H9 (cell line): Measurements from ENCODE around the gene SRSF4. TPM values are rescaled to one million over a fixed set of nuclear protein-coding genes. Genes with fewer than 3 reads are reported as not detected.

Experiments used
- DNase-seq: peaks from one replicate; pipeline ENCODE4 v3.0.0-alpha.2; 2017
- H2AFZ ChIP-seq: one replicate; pipeline ENCODE4 v1.6.1; 2013; ENCODE audit warnings: mild to moderate bottlenecking, low read length, control low read depth, moderate library complexity
- H2AK5ac ChIP-seq: 2 replicates; pipeline ENCODE4 v1.6.1; 2013; ENCODE audit warnings: low read length, control low read depth, mixed read lengths; ENCODE audit not compliant: insufficient read length
- H2BK120ac ChIP-seq: one replicate; pipeline ENCODE4 v1.6.1; 2013; ENCODE audit warnings: low read depth, mild to moderate bottlenecking, low read length, control low read depth, inconsistent platforms; ENCODE audit not compliant: poor library complexity, severe bottlenecking
- H2BK12ac ChIP-seq: 2 replicates; pipeline ENCODE4 v1.6.1; 2013; ENCODE audit warnings: low read length, control low read depth, mixed read lengths, low read depth; ENCODE audit not compliant: insufficient read length
- H2BK15ac ChIP-seq: 2 replicates; pipeline ENCODE4 v1.6.1; 2013; ENCODE audit warnings: low read depth, low read length, control low read depth
- H2BK20ac ChIP-seq: one replicate; pipeline ENCODE4 v1.6.1; 2013; ENCODE audit warnings: low read depth, mild to moderate bottlenecking, low read length, control low read depth, inconsistent platforms; ENCODE audit not compliant: poor library complexity, severe bottlenecking
- H2BK5ac ChIP-seq: 2 replicates; pipeline ENCODE4 v1.6.1; 2013; ENCODE audit warnings: low read length, control low read depth, mixed read lengths; ENCODE audit not compliant: insufficient read length
- H3K14ac ChIP-seq: 2 replicates; pipeline ENCODE4 v1.6.1; 2013; ENCODE audit warnings: low read length, control low read depth; ENCODE audit not compliant: insufficient read depth
- H3K18ac ChIP-seq: 2 replicates; pipeline ENCODE4 v1.6.1; 2013; ENCODE audit warnings: low read depth, mild to moderate bottlenecking, mixed read lengths, low read length, control low read depth; ENCODE audit not compliant: insufficient read length
- H3K23ac ChIP-seq: 2 replicates; pipeline ENCODE4 v1.6.1; 2013; ENCODE audit warnings: low read length, control low read depth, mixed read lengths, low read depth; ENCODE audit not compliant: insufficient read length
- H3K23me2 ChIP-seq: 2 replicates; pipeline ENCODE4 v1.6.1; 2013; ENCODE audit warnings: low read depth, mild to moderate bottlenecking, mixed read lengths, low read length, control low read depth; ENCODE audit not compliant: insufficient read length, poor library complexity, severe bottlenecking
- H3K27ac ChIP-seq: 2 replicates; pipeline ENCODE4 v1.5.1; 2013; ENCODE audit warnings: low read length, control low read depth, mixed read lengths, low read depth; ENCODE audit not compliant: insufficient read length
- H3K27me3 ChIP-seq: 2 replicates; pipeline ENCODE4 v1.6.1; 2013; ENCODE audit warnings: low read length, control low read depth, inconsistent platforms; ENCODE audit not compliant: insufficient read depth
- H3K4ac ChIP-seq: 2 replicates; pipeline ENCODE4 v1.6.1; 2013; ENCODE audit warnings: low read depth, mild to moderate bottlenecking, control low read depth, inconsistent platforms, low read length, moderate library complexity
- H3K4me1 ChIP-seq: 2 replicates; pipeline ENCODE4 v1.6.1; 2013; ENCODE audit warnings: low read length, control low read depth, inconsistent platforms; ENCODE audit not compliant: insufficient read depth
- H3K4me2 ChIP-seq: 2 replicates; pipeline ENCODE4 v1.6.1; 2013; ENCODE audit warnings: low read length, control low read depth, mixed read lengths; ENCODE audit not compliant: insufficient read length, insufficient read depth
- H3K56ac ChIP-seq: 2 replicates; pipeline ENCODE4 v1.6.1; 2013; ENCODE audit warnings: low read depth, mild to moderate bottlenecking, mixed read lengths, low read length, control low read depth; ENCODE audit not compliant: insufficient read length
- H3K79me1 ChIP-seq: 2 replicates; pipeline ENCODE4 v1.6.1; 2013; ENCODE audit warnings: low read depth, mild to moderate bottlenecking, moderate library complexity, low read length, control low read depth, inconsistent platforms; ENCODE audit not compliant: insufficient read depth, poor library complexity, severe bottlenecking
- H3K79me2 ChIP-seq: 2 replicates; pipeline ENCODE4 v1.6.1; 2013; ENCODE audit warnings: low read length, control low read depth, inconsistent platforms; ENCODE audit not compliant: insufficient read depth
- H3K9ac ChIP-seq: 2 replicates; pipeline ENCODE4 v1.6.1; 2013; ENCODE audit warnings: low read length, control low read depth, mixed read lengths; ENCODE audit not compliant: insufficient read length; ENCODE audit errors: extremely low read depth
- H3K9me3 ChIP-seq: one replicate; pipeline ENCODE4 v1.6.1; 2013; ENCODE audit warnings: low read depth, low read length, inconsistent platforms; ENCODE audit not compliant: control insufficient read depth
- H3T11ph ChIP-seq: one replicate; pipeline ENCODE4 v1.6.1; 2013; ENCODE audit warnings: mild to moderate bottlenecking, low read length, control low read depth, inconsistent platforms
- H4K20me1 ChIP-seq: one replicate; pipeline ENCODE4 v1.6.1; 2013; ENCODE audit not compliant: control insufficient read depth, insufficient read length, insufficient read depth
- H4K5ac ChIP-seq: 2 replicates; pipeline ENCODE4 v1.6.1; 2013; ENCODE audit warnings: low read depth, mild to moderate bottlenecking, mixed read lengths, low read length, control low read depth; ENCODE audit not compliant: insufficient read length
- H4K8ac ChIP-seq: replicated peaks from 2 replicates; pipeline ENCODE4 v1.6.1; 2013; ENCODE audit warnings: low read length, control low read depth, mixed read lengths, low read depth; ENCODE audit not compliant: insufficient read length
- H4K91ac ChIP-seq: 2 replicates; pipeline ENCODE4 v1.6.1; 2013; ENCODE audit warnings: low read depth, mild to moderate bottlenecking, moderate library complexity, mixed read lengths, low read length, control low read depth; ENCODE audit not compliant: insufficient read length
- H3K27ac Mint-ChIP-seq, 3 experiments: 2 replicates in 2 of 3; 3 replicates in 1 of 3; pipeline ENCODE4 v1.8.0; 2020 to 2021; ENCODE audit warnings: mixed read lengths in 3 of 3, mild to moderate bottlenecking in 1 of 3, moderate library complexity in 1 of 3
- H3K27me3 Mint-ChIP-seq: 2 replicates; pipeline ENCODE4 v1.8.0; 2021; ENCODE audit warnings: low read depth, mild to moderate bottlenecking, moderate library complexity, mixed read lengths
- H3K36me3 Mint-ChIP-seq, 3 experiments: 2 replicates in 2 of 3; 3 replicates in 1 of 3; pipeline ENCODE4 v1.8.0; 2020 to 2021; ENCODE audit warnings: low read depth in 3 of 3, mixed read lengths in 3 of 3; ENCODE audit not compliant: insufficient read depth in 1 of 3
- H3K4me1 Mint-ChIP-seq, 2 experiments: 2 replicates each; pipeline ENCODE4 v1.8.0; 2020; ENCODE audit warnings: mixed read lengths in 2 of 2
- H3K4me3 Mint-ChIP-seq, 2 experiments: 2 replicates in 1 of 2; 3 replicates in 1 of 2; pipeline ENCODE4 v1.8.0; 2020 to 2021; ENCODE audit warnings: mild to moderate bottlenecking in 2 of 2, mixed read lengths in 2 of 2, moderate library complexity in 1 of 2
- H3K9me3 Mint-ChIP-seq, 2 experiments: 2 replicates in 1 of 2; 3 replicates in 1 of 2; pipeline ENCODE4 v1.8.0; 2020; ENCODE audit warnings: mild to moderate bottlenecking in 2 of 2, mixed read lengths in 2 of 2, moderate library complexity in 1 of 2
- whole genome bisulfite sequencing: extraction: QIAGEN DNeasy Blood & Tissue Kit; methylation state at CpG from one replicate; pipeline ENCODE4 v1.1.7; 2013; ENCODE audit warnings: missing lambda C conversion rate, low lambda C conversion rate, mixed read lengths; ENCODE audit not compliant: insufficient read length; ENCODE audit errors: extremely low coverage; 5-methylcytosine and 5-hydroxymethylcytosine counted together
- total RNA-seq: library from RNA; stranded (reverse); gene quantifications from 2 replicates; pipeline ENCODE4 v1.2.1, GENCODE V29; 2021
- TF ChIP-seq, protein P1 (sequence below): fragments of 200-600 bp; sonication (generic); conservative IDR thresholded peaks from 3 replicates; pipeline ENCODE4 v1.8.0; 2021; ENCODE audit warnings: antibody characterized with exemption, mild to moderate bottlenecking

The SRSF4 gene
- total RNA-seq, 1 experiment from 2014 or later, result 90.6 TPM

DNA sequence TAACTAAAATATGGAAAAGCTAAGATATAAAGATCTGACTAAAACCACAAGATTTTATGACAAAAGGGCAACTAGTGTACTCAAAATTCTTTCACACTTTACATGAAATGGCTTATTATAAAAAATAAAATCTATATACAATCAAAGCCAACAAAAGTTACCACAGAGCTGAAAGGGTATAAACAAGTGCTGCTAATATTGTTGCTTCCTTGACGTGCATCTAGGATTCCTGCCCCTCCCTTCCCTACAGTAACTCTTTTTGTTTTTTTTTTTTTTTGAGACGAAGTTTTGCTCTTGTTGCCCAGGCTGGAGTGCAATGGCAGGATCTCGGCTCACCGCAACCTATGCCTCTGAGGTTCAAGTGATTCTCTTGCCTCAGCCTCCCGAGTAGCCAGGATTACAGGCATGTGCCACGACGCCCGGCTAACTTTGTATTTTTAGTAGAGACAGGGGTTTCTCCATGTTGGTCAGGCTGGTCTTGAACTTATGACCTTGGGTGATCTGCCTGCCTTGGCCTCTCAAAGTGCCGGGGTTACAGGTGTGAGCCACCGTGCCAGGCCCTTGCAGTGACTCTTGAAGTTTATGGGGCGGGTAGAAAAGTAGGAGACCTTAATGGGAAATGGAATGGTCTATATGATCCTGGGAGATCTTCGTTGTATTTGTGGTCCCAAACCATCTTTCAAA lies 4.5 kb downstream of the SRSF4 start:
- no peak overlapping the region for H3K4ac ChIP-seq
- no peak overlapping the region for H2BK15ac ChIP-seq
- no peak overlapping the region for H3K56ac ChIP-seq
- H4K20me1 ChIP-seq, result no peaks in the 10 kb centered on the region
- no peak overlapping the region for H3T11ph ChIP-seq
- H3K27ac ChIP-seq, result no peak overlapping the region
- H3K18ac ChIP-seq, result no peak overlapping the region
- no peak overlapping the region for H3K4me3 Mint-ChIP-seq
- H3K36me3 Mint-ChIP-seq, result peaks cover 29 to 53% (median 40%) of the 10 kb centered on the region in 3 experiments
- H3K27me3 Mint-ChIP-seq, result no peaks in the 10 kb centered on the region
- H3K23ac ChIP-seq, result no peak overlapping the region
- no peak overlapping the region for H4K8ac ChIP-seq
- H3K4me1 ChIP-seq, result no peaks in the 10 kb centered on the region; the same call in 1 of the 2 replicates
- no peaks in the 10 kb centered on the region for H3K27me3 ChIP-seq
- no peak overlapping the region for H3K4me2 ChIP-seq
- H3K14ac ChIP-seq, result no peak overlapping the region
- no peak overlapping the region for H2BK12ac ChIP-seq
- no peak overlapping the region for H3K9ac ChIP-seq
- TF ChIP-seq, protein P1, sequence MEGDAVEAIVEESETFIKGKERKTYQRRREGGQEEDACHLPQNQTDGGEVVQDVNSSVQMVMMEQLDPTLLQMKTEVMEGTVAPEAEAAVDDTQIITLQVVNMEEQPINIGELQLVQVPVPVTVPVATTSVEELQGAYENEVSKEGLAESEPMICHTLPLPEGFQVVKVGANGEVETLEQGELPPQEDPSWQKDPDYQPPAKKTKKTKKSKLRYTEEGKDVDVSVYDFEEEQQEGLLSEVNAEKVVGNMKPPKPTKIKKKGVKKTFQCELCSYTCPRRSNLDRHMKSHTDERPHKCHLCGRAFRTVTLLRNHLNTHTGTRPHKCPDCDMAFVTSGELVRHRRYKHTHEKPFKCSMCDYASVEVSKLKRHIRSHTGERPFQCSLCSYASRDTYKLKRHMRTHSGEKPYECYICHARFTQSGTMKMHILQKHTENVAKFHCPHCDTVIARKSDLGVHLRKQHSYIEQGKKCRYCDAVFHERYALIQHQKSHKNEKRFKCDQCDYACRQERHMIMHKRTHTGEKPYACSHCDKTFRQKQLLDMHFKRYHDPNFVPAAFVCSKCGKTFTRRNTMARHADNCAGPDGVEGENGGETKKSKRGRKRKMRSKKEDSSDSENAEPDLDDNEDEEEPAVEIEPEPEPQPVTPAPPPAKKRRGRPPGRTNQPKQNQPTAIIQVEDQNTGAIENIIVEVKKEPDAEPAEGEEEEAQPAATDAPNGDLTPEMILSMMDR, result no peak
- H3K9me3 Mint-ChIP-seq, result peaks cover 4 to 6% of the 10 kb centered on the region in 2 experiments; a peak in 3 of 5 replicates
- no peaks in the 10 kb centered on the region for H3K9me3 ChIP-seq
- no peak overlapping the region for H2BK5ac ChIP-seq
- H3K4me1 Mint-ChIP-seq, result peaks cover 33 to 34% of the 10 kb centered on the region in 2 experiments
- H4K5ac ChIP-seq, result no peak overlapping the region
- H2BK20ac ChIP-seq, result no peak overlapping the region
- peaks cover 6% of the 10 kb centered on the region for H3K23me2 ChIP-seq
- no peak overlapping the region for H2BK120ac ChIP-seq
- peaks cover 8% of the 10 kb centered on the region for H3K79me1 ChIP-seq
- peak; percentile 24 for DNase-seq
- H3K79me2 ChIP-seq, result peaks cover 53% of the 10 kb centered on the region
- H4K91ac ChIP-seq, result no peak overlapping the region
- H3K27ac Mint-ChIP-seq, result peak overlapping the region in 2 of 3 experiments; percentile 50 to 84; a peak in 3 of 7 replicates
- no peak overlapping the region for H2AFZ ChIP-seq
- WGBS, result no CpG with 5 or more reads among the region's 12 CpGs
- no peak overlapping the region for H2AK5ac ChIP-seq
